HepG2 (cell line): ENCODE data around the gene GNG12. TPM values are rescaled to one million over a fixed set of nuclear protein-coding genes. Genes with fewer than 3 reads are reported as not detected.

ENCODE experiments used
- ATAC-seq: fragments of 200-7000 bp; cut with Tn5 transposase; 3 replicates; pipeline ENCODE4 v1.9.1; 2020; ENCODE audit warnings: mild to moderate bottlenecking, moderate library complexity
- BruUV-seq: library from RNA; stranded (reverse); fragments of 400-500 nt; replicated peaks from 2 replicates; lab custom pipeline; 2021; lab: Mats Ljungman, UMichigan
- CTCF ChIA-PET: fragments of 300-600 bp; formaldehyde crosslinking; extraction: SDS; loops from one replicate; lab custom pipeline; 2021; ENCODE audit warnings: low total read pairs, inconsistent platforms, low intra/inter-chr PET ratio; lab: Yijun Ruan, JAX
- POLR2A ChIA-PET: fragments of 350-600 bp; sonication (Branson Sonifier 250); formaldehyde crosslinking; loops from one replicate; lab custom pipeline; 2020; ENCODE audit warnings: antibody characterized with exemption, inconsistent platforms; lab: Yijun Ruan, JAX
- DNase-seq: peaks from one replicate; pipeline ENCODE4 v3.0.0-alpha.2; 2015; ENCODE audit warnings: low spot score
- FAIRE-seq: peaks from 3 replicates; lab custom pipeline; 2011; peaks lifted over from hg19 to GRCh38; lab: Jason Lieb, UNC
- H2AFZ ChIP-seq: one replicate; pipeline ENCODE4 v1.6.1; 2011; ENCODE audit warnings: low read length, inconsistent platforms
- H3K27ac ChIP-seq: fragments of 300-600 bp; 3 replicates; pipeline ENCODE4 v1.8.0; 2011; ENCODE audit warnings: mixed run types, mild to moderate bottlenecking, mixed read lengths, low read length, inconsistent platforms; ENCODE audit not compliant: insufficient read depth; ENCODE audit errors: extremely low read length
- H3K27me3 ChIP-seq, 2 experiments: fragments of 200-600 bp in 1 of 2; 2 replicates in 1 of 2; 3 replicates in 1 of 2; pipeline versions ENCODE4 v1.6.0 to v1.8.0; 2011; ENCODE audit warnings: low read length in 2 of 2, mild to moderate bottlenecking in 2 of 2, moderate library complexity in 2 of 2, inconsistent platforms in 1 of 2; ENCODE audit not compliant: insufficient read depth in 2 of 2, control insufficient read depth in 1 of 2
- H3K36me3 ChIP-seq, 2 experiments: fragments of 200-600 bp in 1 of 2; replicated peaks in 1 of 2; 2 replicates in 1 of 2; 3 replicates in 1 of 2; pipeline versions ENCODE4 v1.5.1 to v1.8.0; 2011; ENCODE audit warnings: low read length in 2 of 2, inconsistent platforms in 1 of 2; ENCODE audit not compliant: insufficient read depth in 2 of 2, control insufficient read depth in 1 of 2
- H3K4me1 ChIP-seq: 2 replicates; pipeline ENCODE4 v1.5.1; 2012; ENCODE audit warnings: low read length, inconsistent platforms; ENCODE audit not compliant: insufficient read depth
- H3K4me2 ChIP-seq: 2 replicates; pipeline ENCODE4 v1.6.0; 2011; ENCODE audit warnings: low read depth, low read length, inconsistent platforms
- H3K4me3 ChIP-seq, 3 experiments: fragments of 200-600 bp in 1 of 3; sonication (generic), shearing (Covaris generic) in 1 of 3; replicated peaks in 1 of 3; 2 replicates each; pipeline ENCODE4 v1.5.1; 2011 to 2016; ENCODE audit warnings: low read length in 3 of 3, inconsistent platforms in 2 of 3, low read depth in 2 of 3, mild to moderate bottlenecking in 2 of 3, control low read depth in 1 of 3, mixed read lengths in 1 of 3; ENCODE audit not compliant: insufficient read depth in 1 of 3
- H3K79me2 ChIP-seq: one replicate; pipeline ENCODE4 v1.6.1; 2011; ENCODE audit warnings: low read length, inconsistent platforms; ENCODE audit not compliant: insufficient read depth
- H3K9ac ChIP-seq: 2 replicates; pipeline ENCODE4 v1.6.0; 2011; ENCODE audit warnings: mild to moderate bottlenecking, low read depth, low read length, inconsistent platforms; ENCODE audit not compliant: insufficient read depth
- H3K9me3 ChIP-seq: 2 replicates; pipeline ENCODE4 v1.5.1; 2012; ENCODE audit warnings: mild to moderate bottlenecking, low read length
- H4K20me1 ChIP-seq: 2 replicates; pipeline ENCODE4 v1.6.0; 2011; ENCODE audit warnings: inconsistent platforms, mild to moderate bottlenecking, low read length, moderate library complexity; ENCODE audit not compliant: insufficient read depth
- BRCA1 ChIP-seq: sonication (generic); formaldehyde crosslinking; IDR thresholded peaks from 2 replicates; pipeline ENCODE4 v1.4.0; 2020; ENCODE audit warnings: missing genetic modification reagents
- CEBPB ChIP-seq: IDR thresholded peaks from 2 replicates; pipeline ENCODE4 v1.6.1; 2011; ENCODE audit warnings: low read depth, low read length, improper control_type of control experiment, borderline replicate concordance
- HNF4A ChIP-seq: sonication (generic); formaldehyde crosslinking; IDR thresholded peaks from 2 replicates; pipeline ENCODE4 v1.4.0; 2020; ENCODE audit warnings: missing genetic modification reagents
- KDM3A ChIP-seq: IDR thresholded peaks from 2 replicates; pipeline ENCODE4 v1.6.1; 2018; ENCODE audit warnings: low read depth, missing compliant biosample characterization
- NRL ChIP-seq: sonication (generic); formaldehyde crosslinking; IDR thresholded peaks from 2 replicates; pipeline ENCODE4 v1.5.0; 2020; ENCODE audit warnings: missing genetic modification reagents, mild to moderate bottlenecking, moderate library complexity, borderline replicate concordance
- RAD21 ChIP-seq: fragments of 450-650 bp; formaldehyde crosslinking; IDR thresholded peaks from 2 replicates; pipeline ENCODE4 v1.5.0; 2020; ENCODE audit warnings: mild to moderate bottlenecking
- SALL2 ChIP-seq: sonication (generic); formaldehyde crosslinking; IDR thresholded peaks from 2 replicates; pipeline ENCODE4 v1.8.1; 2023; ENCODE audit warnings: mild to moderate bottlenecking, missing genetic modification reagents, inconsistent platforms
- TFAP4 ChIP-seq: sonication (generic); IDR thresholded peaks from 2 replicates; pipeline ENCODE4 v1.6.1; 2016; ENCODE audit warnings: low read depth, borderline replicate concordance
- ZMAT5 ChIP-seq: sonication (generic); formaldehyde crosslinking; IDR thresholded peaks from 2 replicates; pipeline ENCODE4 v1.5.0; 2020; ENCODE audit warnings: mild to moderate bottlenecking, low read depth, missing genetic modification reagents, borderline replicate concordance
- ZNF138 ChIP-seq: sonication (generic); formaldehyde crosslinking; IDR thresholded peaks from 2 replicates; pipeline ENCODE4 v1.5.0; 2020; ENCODE audit warnings: mild to moderate bottlenecking, low read depth, missing genetic modification reagents
- ZNF580 ChIP-seq: IDR thresholded peaks from 2 replicates; pipeline ENCODE4 v1.6.1; 2016; ENCODE audit warnings: low read depth, borderline replicate concordance
- ZNF607 ChIP-seq: sonication (generic); formaldehyde crosslinking; IDR thresholded peaks from 2 replicates; pipeline ENCODE4 v1.5.1; 2020; ENCODE audit warnings: missing genetic modification reagents, mild to moderate bottlenecking, borderline replicate concordance
- ZSCAN30 ChIP-seq: sonication (generic); formaldehyde crosslinking; IDR thresholded peaks from 2 replicates; pipeline ENCODE4 v1.5.0; 2020; ENCODE audit warnings: mild to moderate bottlenecking, missing genetic modification reagents
- WGBS: methylation state at CpG from one replicate; pipeline ENCODE4 v1.1.6; 2017; ENCODE audit warnings: low lambda C conversion rate; 5-methylcytosine and 5-hydroxymethylcytosine counted together
- in situ Hi-C: cut with HindIII; loops from 2 replicates; pipeline ENCODE4 v1.10.0; 2017; ENCODE audit warnings: low pct_unique_long_range_greater_than_20kb; ENCODE audit not compliant: extremely low pct_ligation_motif_present
- intact Hi-C: fragments of 100-400 bp; cut with micrococcal nuclease; formaldehyde crosslinking; loops from one replicate; pipeline ENCODE4 v1.10.0; 2022; ENCODE audit not compliant: unreplicated experiment
- polyA plus RNA-seq, 8 experiments: library from polyadenylated mRNA; depleted of rRNA in 3 of 8; stranded (reverse) in 7 of 8; unstranded in 1 of 8; fragments of >200 nt; fragmentation: Illumina TruSeq in 4 of 8; extraction: Trizol in 4 of 8; gene quantifications; 2 replicates each; pipeline versions ENCODE4 v1.2.1 to v1.2.3, GENCODE V29; 2011 to 2016; ENCODE audit warnings: low read depth in 4 of 8, missing spikeins in 1 of 8, mixed read lengths in 1 of 8; ENCODE audit not compliant: insufficient read depth in 1 of 8
- total RNA-seq, 5 experiments: library from RNA; depleted of rRNA; stranded (reverse); fragments of >200 nt; fragmentation: Illumina TruSeq; extraction: Trizol; gene quantifications; 2 replicates each; pipeline ENCODE4 v1.2.3, GENCODE V29; 2016; ENCODE audit warnings: low read depth in 1 of 5

Gene GNG12
- total and polyA plus RNA-seq, 2 of the 13 experiments (the other 11 are each of a cell fraction or from before 2014, with no cell fraction given), result 0.11 TPM

- TF ChIP-seq CEBPB, result no peak
These were observed 16.8 kb downstream of the GNG12 start (continued) for GRCh38 chr1:67816506-67816905.

- intact Hi-C loops (no loop called here), in situ Hi-C loops (no loop called here)
- no peak for DNase-seq
- BruUV-seq, result no TSS peak
- peaks cover 23% of the 10 kb centered on the region for H3K4me1 ChIP-seq
- no peak for TF ChIP-seq NRL (CRISPR knock-in tag)
- peak; percentile 28; the same call in 1 of the 2 replicates for TF ChIP-seq HNF4A (CRISPR knock-in tag)
- 32% methylated on average over 7 of the region's 7 CpGs for WGBS
- H3K9ac ChIP-seq, result no peak overlapping the region
- H3K27me3 ChIP-seq, result no peaks in the 10 kb centered on the region
- no peaks in the 10 kb centered on the region for H4K20me1 ChIP-seq
- no peaks in the 10 kb centered on the region for H3K9me3 ChIP-seq
- no peak for FAIRE-seq
- H3K36me3 ChIP-seq, result no peaks in the 10 kb centered on the region
- no peak overlapping the region for H3K4me2 ChIP-seq
- H3K4me3 ChIP-seq, result no peak overlapping the region
- CTCF ChIA-PET, result no interaction called here
- no peak overlapping the region for H2AFZ ChIP-seq
- peak; percentile 53; the same call in 2 of the 3 replicates for ATAC-seq
- H3K27ac ChIP-seq, result no peak overlapping the region
- H3K79me2 ChIP-seq, result no peaks in the 10 kb centered on the region
- POLR2A ChIA-PET, result no interaction called here
These were observed 17.2 kb downstream of the GNG12 start for GRCh38 chr1:67816095-67816475.

GRCh38 chr1:67815303-67816094, 17.8 kb downstream of the GNG12 start:
- Histone ChIP-seq H3K27me3 (no peaks in the 10 kb centered on the region), H3K79me2 (no peaks in the 10 kb centered on the region), H2AFZ (no peak overlapping the region)
- WGBS, result 60% methylated on average over 16 of the region's 17 CpGs
- no TSS peak for BruUV-seq
- TF ChIP-seq ZSCAN30 (CRISPR knock-in tag), result no peak
- no peak for TF ChIP-seq ZNF138 (CRISPR knock-in tag)
- TF ChIP-seq ZNF580 (CRISPR knock-in tag), result no peak
- no peak for TF ChIP-seq KDM3A
- TF ChIP-seq ZNF607 (CRISPR knock-in tag), result no peak
- no peak for TF ChIP-seq RAD21
- TF ChIP-seq TFAP4, result no peak
- no peak for TF ChIP-seq BRCA1 (CRISPR knock-in tag)
- TF ChIP-seq ZMAT5 (CRISPR knock-in tag), result no peak
- no peak for TF ChIP-seq SALL2 (CRISPR knock-in tag)
- TF ChIP-seq, all 625 proteins: peak for 0
- intact Hi-C loops (no loop called here), in situ Hi-C loops (no loop called here)
- CTCF ChIA-PET, result no interaction called here
- H3K27ac ChIP-seq, result no peak overlapping the region
- no peaks in the 10 kb centered on the region for H3K9me3 ChIP-seq
- no peak for FAIRE-seq
- no peaks in the 10 kb centered on the region for H3K36me3 ChIP-seq
- H4K20me1 ChIP-seq, result no peaks in the 10 kb centered on the region
- POLR2A ChIA-PET, result no interaction called here
- ATAC-seq, result no peak; the same call in 2 of the 3 replicates
- DNase-seq, result no peak
- H3K4me3 ChIP-seq, result no peak overlapping the region
- peaks cover 23% of the 10 kb centered on the region for H3K4me1 ChIP-seq
- no peak overlapping the region for H3K4me2 ChIP-seq
- no peak overlapping the region for H3K9ac ChIP-seq
